GM20431 (cell line): Measurements from ENCODE around the gene ARMCX6.
"Not testable (repeated sequence)": the region's sequence is repeated elsewhere in the genome, so short reads cannot be mapped to it uniquely, and the experiment has no call there.

ENCODE experiments used
- in situ Hi-C: fragments of 300-500 bp; cut with MseI, MboI; formaldehyde crosslinking; loops from one replicate; pipeline ENCODE4 v1.15.0; 2020; ENCODE audit warnings: low sequenced_read_pairs; ENCODE audit not compliant: unreplicated experiment

The ARMCX6 gene

DNA sequence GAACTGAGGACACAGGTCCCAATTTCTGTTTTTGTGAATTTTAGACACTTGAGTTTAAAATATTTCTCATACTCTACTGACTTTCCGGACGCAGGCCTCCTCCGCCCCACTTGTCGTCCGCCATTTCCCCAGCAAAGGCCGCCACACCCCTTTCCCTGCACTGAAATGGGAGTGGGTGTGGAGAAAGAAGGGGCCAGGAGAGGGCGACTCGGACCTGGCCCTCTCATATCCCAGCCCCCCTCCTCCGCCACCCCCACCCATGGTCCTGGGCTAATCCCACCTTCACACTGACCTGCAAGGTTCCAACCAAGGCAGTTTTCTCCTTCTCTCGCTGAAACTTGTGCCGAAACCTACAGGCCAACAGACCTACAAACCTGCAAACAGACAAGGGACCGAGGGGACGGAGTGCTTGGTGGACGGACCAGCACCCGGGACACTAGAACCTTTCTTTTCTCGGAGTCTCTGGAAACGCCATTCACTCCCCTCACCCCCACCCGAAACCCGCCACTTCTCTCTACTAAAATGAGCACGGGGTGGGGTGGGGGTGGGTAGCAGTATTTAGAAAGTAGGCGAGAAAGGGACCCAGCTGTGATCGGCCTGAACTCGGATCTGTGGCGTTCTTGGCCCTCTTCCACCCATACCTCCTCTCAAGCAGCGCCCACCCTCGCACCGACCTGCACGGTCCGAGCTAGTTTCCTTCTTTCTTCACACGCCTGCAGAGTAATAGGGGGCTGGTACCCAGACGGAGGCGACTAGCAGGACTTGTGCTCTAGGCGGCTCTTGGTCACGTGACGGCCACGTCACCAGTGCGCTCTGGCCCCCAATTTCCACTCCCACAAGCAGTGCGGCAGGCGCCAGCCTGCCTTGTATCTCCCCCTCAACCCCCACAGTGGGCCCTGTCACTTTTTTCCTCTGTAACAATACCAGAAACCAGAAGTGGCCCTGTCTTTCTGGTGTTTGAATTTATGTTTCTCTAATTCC lies at the start of gene ARMCX6:
Gene ARMCX6, minus strand, starts transcription at position 790 of the 981 bp plus-strand sequence. CDS start 1,380 bp downstream, outside the sequence.
- in situ Hi-C loops = no loop called here

DNA sequence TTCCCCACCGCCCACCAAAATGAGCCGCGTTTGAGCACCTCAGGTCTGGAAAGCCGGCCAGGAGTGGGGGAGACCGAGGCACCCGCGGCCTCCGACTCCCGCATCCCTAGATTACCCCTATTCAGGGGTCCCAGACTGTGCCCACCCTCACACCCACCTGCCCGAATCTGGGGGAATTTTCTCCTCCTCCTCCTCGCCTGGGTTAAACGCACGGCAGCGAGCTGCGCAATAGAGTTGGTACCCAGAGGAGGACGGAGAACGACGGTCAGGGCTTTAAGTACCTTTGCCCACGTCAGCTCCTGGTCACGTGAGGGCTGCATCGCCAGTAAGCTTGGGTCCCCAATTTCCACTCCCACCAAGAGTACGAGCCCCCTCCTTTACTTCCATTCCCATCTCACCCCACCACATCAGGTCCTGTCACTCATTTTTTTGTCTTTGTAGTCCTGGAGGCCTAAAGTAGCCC lies 41.8 kb upstream of the ARMCX6 start, which contains the start of gene ARMCX2:
Gene ARMCX2, minus strand, starts transcription at position 250 of the 463 bp plus-strand sequence. CDS start 2,262 bp downstream, outside the sequence.
- in situ Hi-C loops = no loop called here

DNA sequence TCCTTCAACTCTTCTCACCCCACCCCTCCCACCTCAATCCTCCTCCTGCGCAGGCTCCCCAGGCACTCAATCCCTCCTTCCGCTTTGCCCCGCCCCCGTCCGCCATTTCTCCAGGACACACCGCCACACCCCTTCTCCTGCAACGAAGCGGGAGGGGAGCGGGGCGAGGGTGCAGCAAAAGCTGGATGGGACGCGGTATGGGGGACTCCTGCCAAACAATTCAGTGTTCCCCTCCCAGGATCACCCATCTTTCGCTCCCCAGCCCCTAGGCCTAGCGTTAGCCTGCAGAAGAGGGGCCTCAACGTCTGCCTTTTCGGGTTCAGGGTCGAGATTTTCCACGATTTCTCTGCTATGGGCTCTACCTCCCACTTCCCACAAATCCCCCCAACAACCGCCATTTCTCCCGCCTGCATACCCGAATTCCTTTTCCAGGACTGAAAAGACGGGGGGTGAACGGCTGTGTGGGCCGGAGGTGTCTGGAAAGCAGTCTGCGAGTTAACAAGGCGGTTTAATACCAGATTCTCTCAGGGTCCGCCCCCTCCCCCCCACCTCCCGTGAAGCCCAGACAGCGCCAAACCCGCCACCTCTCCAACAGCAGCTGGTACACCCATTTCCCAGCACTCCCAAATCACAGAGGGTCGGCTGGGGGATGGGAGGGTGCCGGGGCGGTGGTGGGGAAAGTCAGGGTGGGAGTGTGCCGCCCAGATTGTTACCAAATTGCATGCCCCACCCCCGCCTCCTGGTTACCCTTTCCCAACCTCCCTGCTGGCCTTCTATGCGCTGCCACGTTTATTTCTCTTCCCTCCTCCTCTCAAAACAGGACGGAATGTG lies 41.1 kb upstream of the ARMCX6 start:
- in situ Hi-C loops = no loop called here

DNA sequence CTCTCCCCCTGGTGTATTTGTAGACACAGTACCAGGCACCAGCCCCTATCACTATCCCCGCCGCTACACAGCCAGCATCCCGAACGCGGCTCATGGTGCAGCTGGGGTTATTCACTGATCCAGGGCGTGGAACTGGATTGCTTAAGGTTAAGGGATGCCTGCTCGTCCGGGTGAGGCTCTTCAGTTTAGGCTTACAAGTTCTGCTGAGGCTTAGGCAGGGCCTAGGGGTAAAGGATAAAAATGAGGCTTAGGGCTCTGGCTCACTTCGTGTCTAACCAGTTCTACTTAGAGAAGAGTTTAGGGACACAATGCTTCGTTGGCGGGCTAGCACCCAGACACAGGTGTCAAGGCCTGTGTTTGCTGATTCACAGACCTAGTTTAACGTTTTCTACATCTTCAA lies 39.7 kb upstream of the ARMCX6 start:
- in situ Hi-C loops = no loop called here

DNA sequence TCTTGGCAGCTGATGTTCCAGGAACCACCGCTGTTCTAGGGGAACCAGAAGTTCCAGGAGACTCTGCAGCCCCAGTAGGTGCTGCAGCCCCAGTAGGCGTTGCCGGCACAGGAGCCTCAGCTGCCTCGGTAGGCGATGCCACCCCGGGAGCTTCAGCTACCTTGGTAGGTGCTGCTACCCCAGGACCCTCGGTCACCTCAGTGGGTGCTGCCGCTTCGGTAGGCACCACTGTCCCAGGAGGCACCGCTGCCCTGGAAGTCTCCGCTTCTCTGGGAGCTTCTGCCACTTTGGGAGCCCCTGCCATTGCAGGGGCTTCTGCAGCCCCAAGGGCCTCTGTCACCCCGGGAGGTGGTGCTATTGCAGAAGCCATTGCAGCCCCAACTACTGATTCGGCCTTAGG lies 39.0 kb upstream of the ARMCX6 start:
- in situ Hi-C loops = no loop called here

DNA sequence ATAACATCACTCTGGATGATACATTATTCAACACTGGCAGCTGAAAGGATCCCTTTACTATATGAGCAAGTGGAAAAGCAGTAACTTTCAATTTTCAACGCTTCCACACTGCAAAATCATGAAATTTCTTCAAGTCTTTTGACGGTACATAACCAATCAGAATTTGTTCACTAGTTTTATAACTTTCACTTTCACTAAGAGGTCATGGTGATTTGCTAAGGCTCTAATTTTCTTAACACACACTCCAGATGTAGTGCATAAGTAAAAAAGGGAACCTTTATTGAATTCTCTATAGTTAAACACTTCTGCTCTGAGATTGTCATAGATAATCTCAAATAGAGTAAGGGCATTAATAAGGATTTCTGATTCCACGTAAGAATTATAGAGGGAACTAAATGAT lies 37.7 kb upstream of the ARMCX6 start:
- in situ Hi-C loops = no loop called here

DNA sequence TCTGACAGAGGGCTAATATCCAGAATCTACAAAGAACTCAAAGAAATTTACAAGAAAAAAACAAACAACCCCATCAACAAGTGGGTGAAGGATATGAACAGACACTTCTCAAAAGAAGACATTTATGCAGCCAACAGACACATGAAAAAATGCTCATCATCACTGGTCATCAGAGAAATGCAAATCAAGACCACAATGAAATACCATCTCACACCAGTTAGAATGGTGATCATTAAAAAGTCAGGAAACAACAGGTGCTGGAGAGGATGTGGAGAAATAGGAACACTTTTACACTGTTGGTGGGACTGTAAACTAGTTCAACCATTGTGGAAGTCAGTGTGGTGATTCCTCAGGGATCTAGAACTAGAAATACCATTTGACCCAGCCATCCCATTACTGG lies 29.9 kb upstream of the ARMCX6 start:
- in situ Hi-C loops = not testable (repeated sequence)

DNA sequence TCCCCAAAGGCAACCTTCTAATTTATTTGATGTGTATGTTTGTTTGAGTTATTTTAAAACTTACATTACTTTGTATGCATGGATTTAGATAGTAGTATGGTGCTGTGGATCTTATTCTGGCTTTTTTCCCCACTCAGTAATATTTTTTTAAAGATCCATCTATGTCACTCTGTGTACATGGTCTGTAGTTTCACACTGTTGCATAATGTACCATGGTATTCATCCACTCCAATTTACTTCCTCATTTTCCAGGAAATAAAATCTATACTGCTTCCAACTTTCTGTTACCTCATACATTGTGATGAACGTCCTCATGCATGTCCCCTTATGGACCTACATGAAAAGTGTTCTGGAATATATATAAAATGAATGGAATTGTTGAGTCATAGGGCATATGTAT lies 24.3 kb upstream of the ARMCX6 start:
- in situ Hi-C loops = no loop called here

DNA sequence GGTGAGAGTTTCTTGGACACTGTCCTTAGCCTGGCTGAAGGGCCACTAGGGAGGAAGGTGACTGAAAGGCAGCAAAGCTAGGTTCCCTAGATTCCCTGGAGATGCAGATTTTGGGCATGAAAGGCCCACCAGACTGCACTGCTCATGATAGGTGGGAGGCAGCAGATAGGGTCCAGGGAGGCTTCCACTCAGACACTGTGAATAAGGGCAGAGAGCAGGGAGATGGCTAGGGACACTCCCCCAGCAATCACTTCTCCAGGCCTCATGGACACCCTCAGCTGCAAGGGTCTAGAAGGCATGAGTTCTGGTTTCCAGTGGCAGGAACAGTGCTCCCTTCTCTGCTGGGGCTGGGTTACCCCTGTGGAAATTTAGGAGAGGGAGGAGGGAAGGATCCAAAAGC lies 21.8 kb upstream of the ARMCX6 start:
- in situ Hi-C loops = no loop called here

DNA sequence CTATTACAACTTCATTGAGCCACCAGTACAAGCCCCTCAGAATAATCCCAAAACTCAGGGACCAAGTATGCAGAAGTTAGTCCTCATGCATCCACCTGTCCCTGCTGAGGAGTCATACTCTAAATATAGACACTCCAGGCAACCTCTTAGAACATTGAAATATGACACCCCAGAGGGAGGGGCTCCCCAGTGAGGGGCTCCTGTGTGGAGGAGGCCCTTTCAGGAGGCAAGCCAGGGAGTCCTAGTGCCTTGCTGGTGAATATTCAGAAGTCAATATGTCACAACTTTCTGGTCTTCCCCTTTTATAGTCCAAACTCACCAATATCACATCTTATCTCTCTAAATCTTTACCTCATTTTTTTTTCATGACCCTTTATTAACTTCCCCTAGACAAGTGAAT lies 1.6 kb upstream of the ARMCX6 start:
- in situ Hi-C loops = no loop called here

DNA sequence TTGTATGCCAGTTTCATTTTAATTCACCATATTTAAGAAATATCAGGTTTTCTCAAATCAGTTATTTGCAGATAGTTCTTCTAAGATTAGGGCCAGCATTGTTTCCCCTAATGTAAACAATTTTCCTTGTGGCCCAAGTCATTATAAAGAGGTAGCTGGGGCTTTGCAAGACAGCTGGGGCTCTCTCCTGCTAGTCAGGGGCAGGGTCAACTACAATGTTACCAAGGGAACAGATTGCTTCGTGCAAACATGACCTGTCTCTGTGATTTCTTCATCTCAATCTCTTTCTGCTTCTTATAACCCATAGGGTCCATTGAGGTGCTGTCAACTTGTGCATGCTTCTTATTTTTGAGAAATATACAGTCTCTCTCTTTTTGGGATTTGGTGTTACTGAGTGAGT lies 12.1 kb downstream of the ARMCX6 start:
- in situ Hi-C loops = no loop called here

DNA sequence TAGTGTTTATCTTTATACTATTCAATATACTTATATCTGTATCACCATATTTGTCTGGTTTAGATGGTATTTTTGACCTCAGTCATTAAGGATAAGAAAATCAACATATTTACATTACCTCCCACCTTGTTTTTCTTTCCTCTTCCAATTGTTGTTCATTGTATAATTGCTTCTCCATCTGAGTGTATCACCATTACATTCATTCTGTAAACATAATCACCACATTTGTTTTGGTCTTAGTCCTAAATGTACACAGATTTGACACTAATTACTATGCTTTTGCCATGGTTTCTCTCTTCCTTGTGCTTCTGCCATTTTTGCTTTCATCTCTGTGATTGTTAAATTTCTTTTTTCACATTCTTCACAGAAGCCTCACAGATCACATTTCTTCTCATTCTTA lies 12.7 kb downstream of the ARMCX6 start:
- in situ Hi-C loops = no loop called here

DNA sequence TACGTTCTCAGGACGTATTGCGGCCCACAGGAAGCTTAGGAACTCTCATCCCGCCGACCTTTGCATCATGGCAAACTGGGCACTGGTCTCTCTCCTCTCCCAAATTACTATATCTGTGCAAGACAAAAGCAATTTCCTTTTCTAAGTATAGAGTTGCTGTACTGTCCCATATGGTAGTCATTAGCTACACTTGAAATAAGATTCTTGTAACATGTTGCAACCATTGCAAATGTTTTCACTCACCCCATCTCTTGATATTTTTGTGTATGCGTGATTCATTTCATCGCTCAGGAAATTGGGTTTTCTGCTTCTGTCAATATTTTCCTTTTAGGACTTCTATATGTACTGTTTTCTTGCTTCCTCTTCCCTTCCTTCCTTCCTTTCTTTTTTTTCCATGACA lies 15.7 kb downstream of the ARMCX6 start:
- in situ Hi-C loops = no loop called here

DNA sequence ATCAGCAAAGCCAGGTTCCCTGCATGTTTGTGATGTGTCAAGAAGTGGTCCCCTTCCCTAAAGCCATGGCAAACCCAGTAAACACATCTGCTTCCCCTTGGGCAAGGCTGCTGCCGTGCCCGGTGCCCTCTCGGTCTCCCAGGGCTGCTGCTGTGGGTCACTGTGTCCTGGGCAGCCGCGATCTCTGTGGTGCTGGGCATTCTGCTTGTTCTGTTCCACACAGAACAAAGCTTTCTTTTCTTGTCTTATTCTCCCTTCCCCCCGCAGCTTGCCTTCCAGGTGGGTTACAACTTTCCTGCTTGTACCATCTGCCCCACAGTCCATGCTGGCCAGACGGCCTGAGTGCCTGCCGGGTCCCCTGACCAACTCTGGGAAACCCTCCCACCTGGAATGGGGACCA lies 18.2 kb downstream of the ARMCX6 start:
- in situ Hi-C loops = not testable (repeated sequence)

DNA sequence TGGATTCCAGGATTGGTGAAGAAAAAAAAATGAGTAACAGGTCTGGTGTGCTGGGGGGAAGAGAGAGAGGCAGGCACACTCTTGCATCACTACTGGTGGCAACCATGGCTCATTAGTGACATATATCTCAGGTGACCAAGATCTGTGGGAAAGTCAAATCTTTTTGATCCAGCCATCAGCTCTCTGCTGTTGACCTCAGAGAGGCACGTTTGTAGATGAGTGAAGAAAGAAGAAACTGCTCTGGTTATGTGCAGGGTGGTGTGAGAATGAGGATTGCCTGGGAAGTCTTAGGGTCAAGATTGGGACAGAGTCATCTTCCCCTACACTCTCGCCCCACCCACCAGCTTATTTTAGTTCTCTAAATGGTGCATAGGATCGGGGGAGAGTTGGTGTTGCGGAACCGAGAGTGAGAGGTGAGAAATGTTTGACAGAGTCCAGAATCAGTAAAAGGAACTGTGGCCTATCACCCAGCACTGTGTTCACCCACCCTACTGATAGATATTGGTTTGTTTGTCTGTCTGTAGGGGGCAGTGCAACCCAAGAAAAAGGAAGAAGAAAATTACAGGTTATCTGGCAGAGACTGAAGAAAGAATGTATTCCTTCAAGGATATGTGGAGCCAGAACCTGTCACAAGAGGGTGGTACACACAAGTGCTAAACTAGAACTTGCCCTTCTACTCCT lies 21.9 kb downstream of the ARMCX6 start:
- in situ Hi-C loops = no loop called here
